Vein endothelial cell (primary cell): ENCODE measurements around the gene TRIM49. TPM values are rescaled to one million over a fixed set of nuclear protein-coding genes. Genes with fewer than 3 reads are reported as not detected.

ENCODE experiments used
- small RNA-seq: library from RNA; depleted of rRNA; stranded (forward); fragments of <200 nt; gene quantifications from one replicate; pipeline ENCODE3, GENCODE V24; 2012
- total RNA-seq: library from RNA; depleted of rRNA; stranded (reverse); fragments of >200 nt; gene quantifications from 2 replicates; pipeline ENCODE4 v1.2.3, GENCODE V29; 2012

TRIM49 gene
- not detected in 2 replicates for total RNA-seq

GRCh38 chr11:89808475-89808874, at the start of gene TRIM49:
Gene TRIM49, minus strand, starts transcription at chr11:89808575. Its CDS starts 4,106 bp downstream, at chr11:89804469.

Small RNAs within 50 kb of the gene (small RNA-seq; reads per million reads assigned to genes)
- not detected for gene AP003122.3

Other genes starting within 250 kb of the TRIM49 start
- not detected in 2 replicates for gene TRIM77, start 98.3 kb downstream of the TRIM49 start, total RNA-seq
- gene TRIM64B, start 69.9 kb upstream of the TRIM49 start, total RNA-seq: not detected in 2 replicates
- gene TRIM49D1, start 113.7 kb upstream of the TRIM49 start, total RNA-seq: not detected in 2 replicates
- gene TRIM49D2, start 115.5 kb upstream of the TRIM49 start, total RNA-seq: not detected in 2 replicates
- not detected in 2 replicates for gene TRIM64, start 157.5 kb upstream of the TRIM49 start, total RNA-seq
- gene TRIM49C, start 222.5 kb upstream of the TRIM49 start, total RNA-seq: not detected in 2 replicates